IPS-18a (cell line): ENCODE measurements around the gene VTA1.

Experiments
- H3K27ac ChIP-seq: one replicate; pipeline ENCODE4 v1.5.1; 2013; ENCODE audit warnings: low read length
- H3K27me3 ChIP-seq: one replicate; pipeline ENCODE4 v1.6.1; 2013; ENCODE audit warnings: mild to moderate bottlenecking, low read length; ENCODE audit not compliant: control insufficient read depth, insufficient read depth
- H3K36me3 ChIP-seq: one replicate; pipeline ENCODE4 v1.6.1; 2013; ENCODE audit warnings: low read depth, low read length; ENCODE audit not compliant: control insufficient read depth
- H3K4me1 ChIP-seq: one replicate; pipeline ENCODE4 v1.6.1; 2013; ENCODE audit warnings: low read depth, low read length; ENCODE audit not compliant: control insufficient read depth
- H3K4me3 ChIP-seq: one replicate; pipeline ENCODE4 v1.5.1; 2013; ENCODE audit warnings: low read length
- H3K9ac ChIP-seq: one replicate; pipeline ENCODE4 v1.6.1; 2013; ENCODE audit warnings: mild to moderate bottlenecking, low read length, moderate library complexity
- H3K9me3 ChIP-seq: one replicate; pipeline ENCODE4 v1.6.1; 2013; ENCODE audit warnings: low read depth, low read length; ENCODE audit not compliant: control insufficient read depth

The VTA1 gene

GRCh38 chr6:142195862-142196541 lies 48.9 kb downstream of the VTA1 start:
- no peak overlapping the region for H3K9ac ChIP-seq
- peaks cover 28% of the 10 kb centered on the region for H3K36me3 ChIP-seq
- H3K27me3 ChIP-seq, result no peaks in the 10 kb centered on the region
- H3K4me3 ChIP-seq, result no peak overlapping the region
- no peak overlapping the region for H3K27ac ChIP-seq
- H3K9me3 ChIP-seq, result no peaks in the 10 kb centered on the region
- H3K4me1 ChIP-seq, result no peaks in the 10 kb centered on the region

- Histone ChIP-seq H3K9me3 (no peaks in the 10 kb centered on the region), H3K36me3 (peaks cover 29% of the 10 kb centered on the region), H3K9ac (no peak overlapping the region), H3K27me3 (no peaks in the 10 kb centered on the region), H3K4me3 (no peak overlapping the region), H3K4me1 (no peaks in the 10 kb centered on the region), H3K27ac (no peak overlapping the region)
Observed at GRCh38 chr6:142200846-142201628, 54.0 kb downstream of the VTA1 start.

DNA sequence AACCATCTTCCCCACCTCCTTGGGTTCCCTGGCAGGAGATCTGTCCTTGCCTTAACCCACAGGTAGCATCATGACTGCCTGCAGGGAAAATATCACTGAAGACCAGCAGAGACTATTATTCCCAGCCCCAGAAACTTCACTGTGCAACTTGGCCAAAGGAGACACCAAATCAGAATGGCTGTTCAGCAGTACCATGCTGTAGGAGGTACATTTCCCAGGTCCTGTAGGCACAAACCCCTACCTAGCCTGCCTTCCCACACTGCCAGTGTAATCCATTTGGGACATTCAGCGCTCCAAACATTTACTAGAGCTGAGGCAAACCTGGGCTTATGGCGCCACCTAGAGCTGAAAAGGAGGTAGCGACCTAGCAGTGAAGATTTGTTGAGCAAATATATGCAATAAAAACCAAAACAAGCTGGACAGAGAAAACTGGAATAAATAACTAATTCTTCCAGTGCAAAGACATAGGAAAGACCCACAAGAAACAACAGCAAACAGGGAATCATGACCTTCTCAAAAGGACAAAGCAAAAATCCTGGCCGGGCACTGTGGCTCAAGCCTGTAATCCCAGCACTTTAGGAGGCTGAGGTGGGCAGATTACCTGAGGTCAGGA lies 60.3 kb downstream of the VTA1 start:
- H3K27ac ChIP-seq, result no peak overlapping the region
- no peak overlapping the region for H3K9ac ChIP-seq
- no peaks in the 10 kb centered on the region for H3K27me3 ChIP-seq
- peaks cover 7% of the 10 kb centered on the region for H3K9me3 ChIP-seq
- no peak overlapping the region for H3K4me3 ChIP-seq
- no peaks in the 10 kb centered on the region for H3K4me1 ChIP-seq
- peaks cover 14% of the 10 kb centered on the region for H3K36me3 ChIP-seq

DNA sequence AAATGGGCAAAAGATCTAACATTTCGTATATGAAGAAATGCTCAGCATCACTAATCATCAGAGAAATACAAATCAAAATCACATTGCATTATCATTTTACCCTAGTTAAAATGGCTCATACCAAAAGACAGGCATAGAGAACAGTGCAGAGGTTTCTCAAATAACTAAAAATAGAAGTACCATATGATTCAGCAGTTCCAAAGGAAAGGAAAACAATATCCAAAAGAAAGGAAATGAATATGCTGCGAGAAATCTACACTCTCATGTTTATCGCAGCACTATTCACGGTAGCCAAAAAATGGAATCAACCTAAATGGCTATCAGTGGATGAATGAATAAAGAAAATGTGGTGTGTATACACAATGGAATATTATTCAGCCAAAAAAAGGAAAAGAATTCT lies 63.5 kb downstream of the VTA1 start:
- Histone ChIP-seq H3K36me3 (peaks cover 14% of the 10 kb centered on the region), H3K4me3 (no peak overlapping the region), H3K9ac (no peak overlapping the region), H3K27me3 (no peaks in the 10 kb centered on the region), H3K9me3 (peaks cover 7% of the 10 kb centered on the region), H3K4me1 (no peaks in the 10 kb centered on the region), H3K27ac (no peak overlapping the region)

GRCh38 chr6:142213402-142213801 lies 66.3 kb downstream of the VTA1 start:
- Histone ChIP-seq H3K4me1 (no peaks in the 10 kb centered on the region), H3K4me3 (no peak overlapping the region), H3K9me3 (peaks cover 7% of the 10 kb centered on the region), H3K9ac (no peak overlapping the region), H3K36me3 (peaks cover 6% of the 10 kb centered on the region), H3K27me3 (no peaks in the 10 kb centered on the region), H3K27ac (no peak overlapping the region)

- Histone ChIP-seq H3K4me1 (no peaks in the 10 kb centered on the region), H3K36me3 (peaks cover 14% of the 10 kb centered on the region), H3K27me3 (no peaks in the 10 kb centered on the region)
Observed at GRCh38 chr6:142218446-142218845, 71.4 kb downstream of the VTA1 start.

DNA sequence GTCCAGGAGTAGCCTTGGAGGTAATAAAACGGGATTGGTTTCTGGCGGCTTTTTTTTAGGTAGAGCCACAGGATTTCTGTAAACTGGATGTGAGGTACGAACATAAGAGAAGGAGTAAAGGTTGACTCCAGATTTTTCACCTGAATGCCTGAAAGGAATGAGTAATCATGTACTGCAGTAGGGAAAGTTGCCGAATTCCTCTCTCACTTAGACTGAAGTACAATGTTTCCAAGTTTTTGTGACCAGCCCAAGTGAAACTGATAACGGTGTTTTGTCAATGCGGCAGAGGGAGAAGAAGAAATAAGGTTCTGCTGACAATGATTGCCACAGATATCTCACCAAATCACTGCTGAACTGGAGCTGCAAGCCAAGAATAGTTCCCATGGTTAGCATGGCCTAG lies 75.0 kb downstream of the VTA1 start:
- peaks cover 10% of the 10 kb centered on the region for H3K36me3 ChIP-seq
- no peaks in the 10 kb centered on the region for H3K9me3 ChIP-seq
- H3K9ac ChIP-seq, result no peak overlapping the region
- H3K27ac ChIP-seq, result no peak overlapping the region
- H3K27me3 ChIP-seq, result no peaks in the 10 kb centered on the region
- no peak overlapping the region for H3K4me3 ChIP-seq
- H3K4me1 ChIP-seq, result no peaks in the 10 kb centered on the region

More at GRCh38 chr6:142218446-142218845, 71.4 kb downstream of the VTA1 start:
- no peak overlapping the region for H3K27ac ChIP-seq
- no peak overlapping the region for H3K9ac ChIP-seq
- H3K9me3 ChIP-seq, result no peaks in the 10 kb centered on the region
- H3K4me3 ChIP-seq, result no peak overlapping the region

DNA sequence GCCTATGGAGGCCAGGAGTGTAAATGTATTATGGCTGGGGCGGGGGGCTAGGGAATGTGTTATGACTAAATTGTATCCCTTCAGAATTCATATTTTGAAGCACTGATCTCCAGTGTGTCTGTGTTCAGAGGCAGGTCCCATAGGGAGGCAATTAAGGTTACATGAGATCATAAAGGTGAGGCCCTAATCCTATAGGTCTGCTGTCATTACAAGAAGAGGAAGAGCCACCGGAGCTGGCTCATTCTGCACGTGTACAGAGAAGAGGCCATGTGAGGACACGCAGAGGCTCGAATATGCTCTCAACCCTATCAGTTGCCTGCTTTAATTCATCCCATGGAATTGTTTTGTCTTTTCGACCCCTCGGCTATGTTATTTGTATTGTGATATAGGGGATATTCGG lies 76.9 kb downstream of the VTA1 start:
- Histone ChIP-seq H3K27me3 (no peaks in the 10 kb centered on the region), H3K9ac (no peak overlapping the region), H3K36me3 (peaks cover 6% of the 10 kb centered on the region), H3K9me3 (no peaks in the 10 kb centered on the region), H3K4me1 (no peaks in the 10 kb centered on the region), H3K27ac (no peak overlapping the region), H3K4me3 (no peak overlapping the region)

- Histone ChIP-seq H3K36me3 (no peaks in the 10 kb centered on the region), H3K9me3 (no peaks in the 10 kb centered on the region), H3K27ac (no peak overlapping the region), H3K4me1 (no peaks in the 10 kb centered on the region), H3K9ac (no peak overlapping the region), H3K27me3 (no peaks in the 10 kb centered on the region), H3K4me3 (no peak overlapping the region)
Observed at GRCh38 chr6:142225115-142225514, 78.1 kb downstream of the VTA1 start.

- Histone ChIP-seq H3K36me3 (no peaks in the 10 kb centered on the region), H3K9ac (no peak overlapping the region), H3K4me3 (no peak overlapping the region), H3K27ac (no peak overlapping the region), H3K9me3 (no peaks in the 10 kb centered on the region), H3K27me3 (no peaks in the 10 kb centered on the region), H3K4me1 (no peaks in the 10 kb centered on the region)
Observed at GRCh38 chr6:142225552-142225951, 78.5 kb downstream of the VTA1 start.

DNA sequence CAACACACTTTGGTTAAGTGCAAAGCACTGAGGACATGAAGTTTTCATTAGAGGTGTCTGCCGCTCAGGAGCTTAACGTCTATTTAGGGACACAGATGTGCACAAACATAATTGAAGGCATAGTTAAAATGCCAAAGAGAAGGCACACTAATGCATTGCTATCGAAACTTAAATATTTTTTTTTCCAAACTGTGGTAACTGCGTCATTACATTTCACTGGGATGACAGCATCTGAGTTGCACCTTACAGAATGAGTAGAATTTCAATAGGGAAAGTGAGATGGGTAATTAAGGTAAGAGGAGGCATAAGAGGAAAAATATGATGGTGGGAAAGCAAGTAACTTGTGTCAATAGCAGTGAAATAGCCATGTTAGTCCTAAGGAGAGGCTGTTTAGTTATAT lies 79.7 kb downstream of the VTA1 start:
- Histone ChIP-seq H3K27me3 (no peaks in the 10 kb centered on the region), H3K9me3 (no peaks in the 10 kb centered on the region), H3K9ac (no peak overlapping the region), H3K27ac (no peak overlapping the region), H3K36me3 (no peaks in the 10 kb centered on the region), H3K4me1 (no peaks in the 10 kb centered on the region), H3K4me3 (no peak overlapping the region)
